Lower leg skin (tissue), 4 donors: ENCODE measurements around the gene NT5DC3. TPM values are rescaled to one million over a fixed set of nuclear protein-coding genes. Genes with fewer than 3 reads are reported as not detected.

Experiments used
- DNase-seq, 2 donors: peaks; one replicate each; pipeline ENCODE4 v3.0.0-alpha.2; 2019; ENCODE audit warnings: low spot score in 2 of 2
- H3K4me3 ChIP-seq: fragments of 200-600 bp; sonication (generic); 2 replicates; pipeline ENCODE4 v1.5.1; 2017; ENCODE audit warnings: mild to moderate bottlenecking, low read depth; ENCODE audit not compliant: poor library complexity, severe bottlenecking
- CTCF ChIP-seq, 3 donors: fragments of 450-650 bp; IDR thresholded peaks; one replicate each; pipeline ENCODE4 v1.5.1; 2016; ENCODE audit warnings: antibody characterized with exemption in 3 of 3, mild to moderate bottlenecking in 3 of 3, moderate library complexity in 2 of 3
- POLR2A ChIP-seq, 2 donors: fragments of 450-650 bp; IDR thresholded peaks; one replicate each; pipeline ENCODE4 v1.6.1; 2016 to 2017; ENCODE audit warnings: antibody characterized with exemption in 2 of 2, mild to moderate bottlenecking in 1 of 2, moderate library complexity in 1 of 2
- WGBS, 2 donors: methylation state at CpG; one replicate each; pipeline ENCODE4 v1.1.5; 2018; 5-methylcytosine and 5-hydroxymethylcytosine counted together
- intact Hi-C: fragments of 100-400 bp; cut with DNase I; formaldehyde crosslinking; loops from one replicate; pipeline ENCODE4 v1.15.0; 2023; ENCODE audit warnings: low total_unique reads
- total RNA-seq, 4 donors: library from RNA; depleted of rRNA; stranded (reverse); fragments of >200 nt; gene quantifications; one replicate each; pipeline ENCODE4 v1.1.0, GENCODE V29; 2016

The NT5DC3 gene
- total RNA-seq, 4 donors from 2014 or later, result 2.9 to 4.2 (median 3.5) TPM

GRCh38 chr12:103875666-103876065, 34.6 kb upstream of the NT5DC3 start:
- no peak for DNase-seq
- H3K4me3 ChIP-seq, result no peak overlapping the region
- WGBS, 2 donors, result 0% methylated on average over 1 of the region's 1 CpG
- no peak for TF ChIP-seq CTCF (IDR thresholded peaks at IDR 0.05)
- TF ChIP-seq POLR2A (IDR thresholded peaks at IDR 0.05), result no peak
- intact Hi-C loops, result no loop called here

- DNase-seq, result no peak
- TF ChIP-seq POLR2A (IDR thresholded peaks at IDR 0.05), result no peak
- TF ChIP-seq CTCF (IDR thresholded peaks at IDR 0.05), result no peak
- intact Hi-C loops, result no loop called here
Observed at GRCh38 chr12:103868215-103868614, 27.2 kb upstream of the NT5DC3 start.

GRCh38 chr12:103865151-103865730, 24.2 kb upstream of the NT5DC3 start:
- DNase-seq, result no peak
- intact Hi-C loops, result no loop called here
- H3K4me3 ChIP-seq, result no peak overlapping the region
- TF ChIP-seq POLR2A (IDR thresholded peaks at IDR 0.05) (no peak), CTCF (IDR thresholded peaks at IDR 0.05) (no peak)
- WGBS, 2 donors, result 67% methylated on average over 2 of the region's 2 CpGs

More at GRCh38 chr12:103868215-103868614, 27.2 kb upstream of the NT5DC3 start:
- H3K4me3 ChIP-seq, result no peak overlapping the region

- TF ChIP-seq CTCF (IDR thresholded peaks at IDR 0.05) (no peak), POLR2A (IDR thresholded peaks at IDR 0.05) (no peak)
- DNase-seq, result no peak
- intact Hi-C loops, result no loop called here
- no peak overlapping the region for H3K4me3 ChIP-seq
- WGBS, 2 donors, result 73 to 88% methylated on average over 6 of the region's 6 CpGs
Observed at GRCh38 chr12:103864710-103865109, 23.7 kb upstream of the NT5DC3 start.

GRCh38 chr12:103858953-103859601, 18.0 kb upstream of the NT5DC3 start:
- H3K4me3 ChIP-seq, result no peak overlapping the region
- intact Hi-C loops, result no loop called here
- TF ChIP-seq POLR2A (IDR thresholded peaks at IDR 0.05) (no peak), CTCF (IDR thresholded peaks at IDR 0.05) (no peak)
- WGBS, 2 donors, result 40 to 42% methylated on average over 10 of the region's 10 CpGs
- DNase-seq, result peak; percentile 78 to 93

GRCh38 chr12:103858335-103858734, 17.3 kb upstream of the NT5DC3 start:
- intact Hi-C loops, result no loop called here
- TF ChIP-seq POLR2A (IDR thresholded peaks at IDR 0.05) (no peak), CTCF (IDR thresholded peaks at IDR 0.05) (no peak)
- 93 to 96% methylated on average over 8 of the region's 8 CpGs for WGBS, 2 donors
- DNase-seq, result no peak
- H3K4me3 ChIP-seq, result no peak overlapping the region
